Right lobe of liver (tissue), 6 donors: ENCODE measurements around the gene MACO1. TPM values are rescaled to one million over a fixed set of nuclear protein-coding genes. Genes with fewer than 3 reads are reported as not detected.

Experiments
- ATAC-seq, 4 donors: fragments of 200-7000 bp; cut with Tn5 transposase; one replicate each; pipeline ENCODE4 v1.9.1; 2020; ENCODE audit warnings: mild to moderate bottlenecking in 4 of 4, moderate library complexity in 4 of 4
- DNase-seq, 3 donors: peaks; one replicate each; pipeline ENCODE4 v3.0.0-alpha.2; 2020
- H3K27ac ChIP-seq, 3 donors: fragments of 200-600 bp; one replicate each; pipeline ENCODE4 v1.8.0; 2022
- H3K27me3 ChIP-seq, 2 donors: fragments of 200-600 bp; one replicate each; pipeline ENCODE4 v1.8.0; 2022
- H3K36me3 ChIP-seq, 4 donors: fragments of 200-600 bp; sonication (generic) in 1 of 4; one replicate each; pipeline versions ENCODE4 v1.5.1 to v1.8.0; 2017 to 2022; ENCODE audit warnings: control low read depth in 1 of 4
- H3K4me1 ChIP-seq, 4 donors: fragments of 200-600 bp; sonication (generic) in 1 of 4; one replicate each; pipeline versions ENCODE4 v1.5.1 to v1.8.0; 2017 to 2022; ENCODE audit warnings: control low read depth in 1 of 4
- H3K4me3 ChIP-seq, 3 donors: fragments of 200-600 bp; one replicate each; pipeline ENCODE4 v1.8.0; 2022
- H3K9me3 ChIP-seq, 4 donors: fragments of 200-600 bp; sonication (generic) in 1 of 4; one replicate each; pipeline versions ENCODE4 v1.5.1 to v1.8.0; 2017 to 2022; ENCODE audit warnings: control low read depth in 1 of 4
- POLR2A ChIP-seq: fragments of 450-650 bp; IDR thresholded peaks from one replicate; pipeline ENCODE4 v1.6.1; 2017; ENCODE audit warnings: antibody characterized with exemption, mild to moderate bottlenecking
- WGBS: methylation state at CpG from one replicate; pipeline ENCODE4 v1.1.6; 2018; ENCODE audit warnings: low coverage, low lambda C conversion rate; ENCODE audit not compliant: insufficient coverage; ENCODE audit errors: missing lambda C conversion rate; 5-methylcytosine and 5-hydroxymethylcytosine counted together
- intact Hi-C, 2 donors: fragments of 100-400 bp; cut with DNase I; formaldehyde crosslinking; loops; one replicate each; pipeline versions ENCODE4 v1.11.2 to v1.14.1; 2022
- total RNA-seq, 6 experiments: library from RNA; depleted of rRNA in 2 of 6; stranded (reverse); fragments of >200 nt in 2 of 6; fragmentation: NEBNext Ultra II Directional in 3 of 6; extraction: Animal tissue kit (Norgen Biotek cat#: 25700) in 3 of 6; gene quantifications; one replicate each; pipeline versions ENCODE4 v1.1.0 to v1.2.4, GENCODE V29; 2016 to 2023
- TF ChIP-seq, protein P1 (sequence below), 4 donors: fragments of 200-600 bp in 3 of 4; fragments of 450-650 bp in 1 of 4; IDR thresholded peaks; one replicate each; pipeline versions ENCODE4 v1.5.1 to v1.8.0; 2016 to 2022; ENCODE audit warnings: antibody characterized with exemption in 4 of 4, mild to moderate bottlenecking in 2 of 4
- donor health status: DM: no; HTN: yes; CAD: no.
- donor health status: DM: no; HTN: no; CAD: no.
- donor health status: DM: no; HTN: no; CAD: no.
- donor health status: DM: no; HTN: yes; CAD: no.
- donor health status: DM: no; HTN: yes; CAD: no.

The MACO1 gene
- total RNA-seq, 6 experiments from 2014 or later = 23.2 to 32.9 (median 27.2) TPM

DNA sequence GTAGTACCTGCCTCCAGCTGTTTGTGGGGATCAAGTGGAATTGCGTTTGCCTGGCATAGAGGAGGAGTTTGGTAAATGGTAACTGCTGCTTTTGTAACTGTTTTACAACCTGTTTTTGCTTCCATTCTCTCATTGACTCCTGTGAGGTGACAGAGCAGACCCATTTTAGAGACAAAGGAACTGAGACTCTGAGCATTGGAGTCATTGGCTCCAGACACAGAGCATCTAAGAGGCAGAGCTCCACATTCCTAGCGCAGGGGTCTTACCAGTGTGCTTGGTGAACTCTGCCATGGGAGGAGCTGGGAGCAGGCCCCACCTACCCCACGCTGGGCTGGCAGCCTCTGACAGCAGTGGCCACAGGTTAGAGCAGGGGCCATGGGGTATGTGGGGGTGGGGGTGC, 115.1 kb downstream of the MACO1 start:
- Histone ChIP-seq H3K4me3 (no peak overlapping the region), H3K9me3 (no peaks in the 10 kb centered on the region), H3K27me3 (no peaks in the 10 kb centered on the region), H3K36me3 (no peaks in the 10 kb centered on the region), H3K4me1 (peaks cover 0 to 25% (median 9%) of the 10 kb centered on the region in 4 donors), H3K27ac (no peak overlapping the region)
- intact Hi-C loops = no loop called here
- no peak for DNase-seq
- WGBS = 29% methylated on average over 1 of the region's 3 CpGs
- TF ChIP-seq POLR2A = no peak
- TF ChIP-seq, protein P1, sequence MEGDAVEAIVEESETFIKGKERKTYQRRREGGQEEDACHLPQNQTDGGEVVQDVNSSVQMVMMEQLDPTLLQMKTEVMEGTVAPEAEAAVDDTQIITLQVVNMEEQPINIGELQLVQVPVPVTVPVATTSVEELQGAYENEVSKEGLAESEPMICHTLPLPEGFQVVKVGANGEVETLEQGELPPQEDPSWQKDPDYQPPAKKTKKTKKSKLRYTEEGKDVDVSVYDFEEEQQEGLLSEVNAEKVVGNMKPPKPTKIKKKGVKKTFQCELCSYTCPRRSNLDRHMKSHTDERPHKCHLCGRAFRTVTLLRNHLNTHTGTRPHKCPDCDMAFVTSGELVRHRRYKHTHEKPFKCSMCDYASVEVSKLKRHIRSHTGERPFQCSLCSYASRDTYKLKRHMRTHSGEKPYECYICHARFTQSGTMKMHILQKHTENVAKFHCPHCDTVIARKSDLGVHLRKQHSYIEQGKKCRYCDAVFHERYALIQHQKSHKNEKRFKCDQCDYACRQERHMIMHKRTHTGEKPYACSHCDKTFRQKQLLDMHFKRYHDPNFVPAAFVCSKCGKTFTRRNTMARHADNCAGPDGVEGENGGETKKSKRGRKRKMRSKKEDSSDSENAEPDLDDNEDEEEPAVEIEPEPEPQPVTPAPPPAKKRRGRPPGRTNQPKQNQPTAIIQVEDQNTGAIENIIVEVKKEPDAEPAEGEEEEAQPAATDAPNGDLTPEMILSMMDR (IDR thresholded peaks at IDR 0.05) = no peak
- no peak for ATAC-seq

DNA sequence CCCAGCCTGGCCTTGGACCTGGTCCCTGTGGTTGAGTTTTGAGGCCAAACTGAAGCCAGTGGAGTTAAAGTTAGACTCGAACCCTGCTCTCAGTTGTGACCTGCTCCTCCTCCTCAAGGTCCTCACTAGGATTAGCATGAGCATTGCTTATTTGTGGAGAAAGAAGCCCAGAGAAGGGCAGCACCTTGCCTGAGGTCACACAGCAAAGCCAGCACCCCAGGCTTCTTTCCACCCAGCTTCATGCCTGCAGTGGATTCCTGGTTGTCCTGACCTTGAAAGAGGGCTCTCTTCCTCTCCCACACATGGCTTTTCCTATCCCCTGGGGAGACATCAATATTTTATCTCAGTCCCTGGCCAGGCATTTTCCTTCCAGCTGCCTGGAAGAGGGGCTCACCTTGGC, 115.5 kb downstream of the MACO1 start:
- Histone ChIP-seq H3K27me3 (no peaks in the 10 kb centered on the region), H3K4me3 (no peak overlapping the region), H3K9me3 (no peaks in the 10 kb centered on the region), H3K36me3 (no peaks in the 10 kb centered on the region), H3K27ac (no peak overlapping the region), H3K4me1 (peaks cover 0 to 29% (median 9%) of the 10 kb centered on the region in 4 donors)
- TF ChIP-seq POLR2A = no peak
- TF ChIP-seq, protein P1 (IDR thresholded peaks at IDR 0.05) = no peak
- intact Hi-C loops = no loop called here
- no peak for ATAC-seq
- no CpG with 5 or more reads among the region's 1 CpG for WGBS
- no peak for DNase-seq

DNA sequence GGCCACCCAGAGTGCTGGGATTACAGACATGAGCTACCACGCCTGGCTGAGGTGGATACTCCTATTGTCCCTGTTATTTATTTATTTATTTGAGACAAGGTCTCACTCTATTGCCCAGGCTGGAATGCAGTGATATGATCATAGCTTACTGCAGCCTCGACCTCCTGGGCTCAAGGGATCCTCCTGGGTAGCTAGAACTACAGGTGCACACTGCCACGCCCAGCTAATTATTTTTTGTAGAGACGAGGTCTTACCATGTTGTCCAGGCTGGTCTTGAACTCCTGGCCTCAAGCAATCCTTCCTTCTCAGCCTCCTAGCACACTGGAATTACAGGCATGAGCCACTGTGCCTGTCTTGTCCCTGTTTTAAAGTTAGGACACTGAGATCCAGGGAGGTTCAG, 117.9 kb downstream of the MACO1 start:
- Histone ChIP-seq H3K27ac (peak overlapping the region in 1 of 3 donors; percentile 13), H3K27me3 (no peaks in the 10 kb centered on the region), H3K36me3 (no peaks in the 10 kb centered on the region), H3K9me3 (no peaks in the 10 kb centered on the region), H3K4me1 (peaks cover 0 to 26% (median 9%) of the 10 kb centered on the region in 4 donors), H3K4me3 (no peak overlapping the region)
- TF ChIP-seq, protein P1 (IDR thresholded peaks at IDR 0.05) = no peak
- TF ChIP-seq POLR2A = no peak
- DNase-seq (no peak), ATAC-seq (no peak)
- 96% methylated on average over 3 of the region's 4 CpGs for WGBS
- intact Hi-C loops = no loop called here

DNA sequence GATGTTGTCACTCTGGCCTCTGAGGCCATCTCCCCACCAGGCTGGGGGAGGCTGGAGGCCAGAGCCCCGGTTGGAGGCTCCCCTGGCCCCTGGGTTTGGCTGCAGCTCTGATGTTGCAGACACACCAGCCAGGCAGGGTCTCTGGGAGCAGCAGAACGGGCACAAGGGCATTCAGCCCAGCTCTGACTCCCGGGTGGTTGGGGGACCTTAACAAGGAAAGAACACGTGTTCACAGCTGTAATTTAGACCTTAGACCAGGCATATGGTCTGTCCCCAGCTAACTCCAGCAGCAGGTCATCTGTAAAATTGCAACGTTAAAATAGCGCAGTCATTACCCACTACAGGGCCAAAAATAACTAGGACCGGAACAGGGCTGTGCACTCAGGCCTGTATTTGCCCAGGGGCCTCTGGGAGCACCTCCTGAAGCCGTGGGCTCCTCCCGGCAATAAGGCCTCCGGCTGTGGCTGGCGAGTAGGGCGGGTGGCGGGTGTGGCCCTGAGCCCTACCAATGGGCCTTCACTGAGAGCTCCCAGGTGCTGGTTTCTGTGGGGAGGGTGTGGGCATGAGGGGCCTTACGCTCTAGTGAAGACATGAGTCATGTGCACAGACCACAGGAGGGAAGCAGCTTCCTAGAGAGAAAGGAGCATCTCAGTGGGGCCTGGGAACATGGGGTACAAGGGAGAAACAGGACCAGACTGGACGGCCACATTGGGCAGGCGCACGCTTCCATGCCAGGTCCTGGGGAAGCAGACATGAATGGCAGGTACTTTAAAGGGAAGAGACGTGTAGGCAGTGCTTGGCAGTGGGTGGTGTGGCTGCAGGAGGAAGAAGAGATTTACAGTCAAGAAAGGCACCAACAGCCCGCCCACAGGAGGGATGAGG, 118.8 kb downstream of the MACO1 start:
- Histone ChIP-seq H3K4me1 (peaks cover 0 to 26% (median 7%) of the 10 kb centered on the region in 4 donors), H3K9me3 (no peaks in the 10 kb centered on the region), H3K36me3 (no peaks in the 10 kb centered on the region), H3K4me3 (no peak overlapping the region), H3K27ac (peak overlapping the region in 1 of 3 donors; percentile 13), H3K27me3 (no peaks in the 10 kb centered on the region)
- intact Hi-C loops = no loop called here
- TF ChIP-seq POLR2A = no peak
- TF ChIP-seq, protein P1 (IDR thresholded peaks at IDR 0.05) = no peak
- WGBS = 80% methylated on average over 13 of the region's 19 CpGs
- ATAC-seq (peak; percentile 3 to 31 (median 16)), DNase-seq (no peak)

Other genes with a start within 250 kb of the MACO1 start
- gene SYF2, start 198.4 kb upstream of the MACO1 start, total RNA-seq = 10 to 100 TPM; 11.0 to 21.8 (median 16.8) TPM
- gene RSRP1, start 183.4 kb upstream of the MACO1 start, total RNA-seq = 10 to 100 TPM; 32.1 to 52.1 (median 40.2) TPM
- gene RHD, start 158.4 kb upstream of the MACO1 start, total RNA-seq = under 1 TPM in 3 of 6 experiments, not detected in 3; 0.22 to 0.58 (median 0.51) TPM
- gene TMEM50A, start 92.6 kb upstream of the MACO1 start, total RNA-seq = 10 to 100 TPM; 22.2 to 43.1 (median 36.4) TPM
- 1 to 10 TPM in 4 of 6 experiments, under 1 TPM in 2; 0.25 to 2.2 (median 1.4) TPM for gene RHCE, start 10.1 kb upstream of the MACO1 start, total RNA-seq
- 10 to 100 TPM; 15.3 to 24.3 (median 16.7) TPM for gene LDLRAP1, start 112.7 kb downstream of the MACO1 start, total RNA-seq
- gene MAN1C1, start 185.9 kb downstream of the MACO1 start, total RNA-seq = 10 to 100 TPM; 10.7 to 38.8 (median 21.0) TPM